HepG2 (cell line): ENCODE data around the gene BMX.

ENCODE experiments used
- ADNP ChIP-seq: sonication (generic); formaldehyde crosslinking; IDR thresholded peaks from 2 replicates; pipeline ENCODE4 v1.4.0; 2020; ENCODE audit warnings: missing genetic modification reagents
- BRCA1 ChIP-seq: sonication (generic); formaldehyde crosslinking; IDR thresholded peaks from 2 replicates; pipeline ENCODE4 v1.4.0; 2020; ENCODE audit warnings: missing genetic modification reagents
- DPF2 ChIP-seq: sonication (generic); formaldehyde crosslinking; IDR thresholded peaks from 2 replicates; pipeline ENCODE4 v1.4.0; 2020; ENCODE audit warnings: mild to moderate bottlenecking, low read depth, missing genetic modification reagents, borderline replicate concordance
- GABPA ChIP-seq, 2 experiments: IDR thresholded peaks; 2 replicates each; pipeline ENCODE4 v1.6.1; 2011 to 2016; ENCODE audit warnings: low read depth in 2 of 2, low read length in 1 of 2, missing biosample characterization in 1 of 2, missing genetic modification characterization in 1 of 2
- KDM4B ChIP-seq: sonication (generic); formaldehyde crosslinking; IDR thresholded peaks from 2 replicates; pipeline ENCODE4 v1.4.0; 2020; ENCODE audit warnings: missing genetic modification reagents
- NR2C2 ChIP-seq: sonication (generic); formaldehyde crosslinking; IDR thresholded peaks from 2 replicates; pipeline ENCODE4 v1.4.0; 2020; ENCODE audit warnings: missing genetic modification reagents, mild to moderate bottlenecking, moderate library complexity, borderline replicate concordance
- PAF1 ChIP-seq: IDR thresholded peaks from 2 replicates; pipeline ENCODE4 v1.6.1; 2016; ENCODE audit warnings: missing genetic modification reagents, missing compliant biosample characterization
- POLR2AphosphoS2 ChIP-seq: IDR thresholded peaks from 2 replicates; pipeline ENCODE4 v1.6.1; 2011; ENCODE audit warnings: low read depth, low read length, improper control_type of control experiment
- RFX3 ChIP-seq: IDR thresholded peaks from 2 replicates; pipeline ENCODE4 v1.6.1; 2016; ENCODE audit warnings: missing biosample characterization, missing genetic modification reagents
- RFX5 ChIP-seq: IDR thresholded peaks from 2 replicates; pipeline ENCODE4 v1.6.1; 2011; ENCODE audit warnings: low read depth, low read length, improper control_type of control experiment

DNA sequence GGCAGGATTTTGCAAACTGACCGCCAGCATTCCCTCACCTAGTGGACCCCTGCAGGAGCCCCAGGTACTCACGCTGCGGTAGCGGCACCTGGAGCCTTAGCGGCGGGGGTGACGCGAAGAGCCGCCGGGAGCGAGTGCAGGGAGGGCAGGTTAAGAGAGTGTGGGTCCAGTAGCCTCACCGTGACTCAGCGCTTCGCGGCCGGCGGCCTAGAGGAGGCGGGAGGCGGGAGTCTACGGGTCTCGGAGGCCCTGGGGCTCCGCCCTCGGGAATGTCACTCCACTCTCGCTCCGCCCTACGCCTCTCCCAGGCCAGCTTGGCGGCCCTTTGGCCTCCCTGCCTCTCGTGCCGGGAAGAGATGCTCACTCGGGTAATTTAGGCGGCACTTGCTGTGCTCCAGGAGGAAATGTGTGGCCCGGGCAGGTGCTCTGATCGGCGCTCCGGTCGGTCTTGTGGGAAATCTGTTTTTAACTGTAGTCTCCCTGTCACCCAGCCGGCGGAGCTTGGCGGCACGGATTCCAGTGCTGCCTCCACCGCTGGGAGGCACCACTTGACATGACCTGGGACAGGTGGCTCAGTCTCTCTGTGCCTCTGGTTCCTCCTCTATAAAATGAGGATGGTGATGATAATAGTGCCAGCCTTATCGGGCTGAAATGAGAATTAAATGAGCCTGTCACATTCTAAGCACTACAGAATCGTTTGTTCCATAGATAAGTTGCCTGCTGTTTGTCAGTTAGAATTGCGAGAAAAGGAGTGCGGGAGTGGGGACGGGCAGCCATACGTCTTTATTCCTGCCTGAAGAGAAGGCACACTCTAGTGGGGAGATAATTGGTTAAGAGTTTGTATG is 7.3 kb upstream of the BMX start, which contains the start of gene PIR:
- no peak for TF ChIP-seq NR2C2 (CRISPR knock-in tag)
- no peak for TF ChIP-seq DPF2
- no peak for TF ChIP-seq BRCA1 (CRISPR knock-in tag)
- TF ChIP-seq GABPA (IDR thresholded peaks at IDR 0.05; ENCODE audit: low read depth, low read length) = no peak
- TF ChIP-seq GABPA (CRISPR knock-in tag; IDR thresholded peaks at IDR 0.05; ENCODE audit: low read depth) = no peak
- TF ChIP-seq KDM4B = no peak
- TF ChIP-seq PAF1 = no peak
- no peak for TF ChIP-seq POLR2AphosphoS2
- TF ChIP-seq RFX3 = no peak
- no peak for TF ChIP-seq ADNP (CRISPR knock-in tag)
- TF ChIP-seq RFX5 = no peak
